Activated T-cell treated with anti-CD3 and anti-CD28 coated beads, Interleukin-2, amount 50 U/mL, for 1 hour (primary cell): ENCODE data around the gene EFCAB6.

ENCODE experiments used
- DNase-seq: peaks from one replicate; pipeline ENCODE4 v3.0.0-alpha.2; 2020

The EFCAB6 gene

DNA sequence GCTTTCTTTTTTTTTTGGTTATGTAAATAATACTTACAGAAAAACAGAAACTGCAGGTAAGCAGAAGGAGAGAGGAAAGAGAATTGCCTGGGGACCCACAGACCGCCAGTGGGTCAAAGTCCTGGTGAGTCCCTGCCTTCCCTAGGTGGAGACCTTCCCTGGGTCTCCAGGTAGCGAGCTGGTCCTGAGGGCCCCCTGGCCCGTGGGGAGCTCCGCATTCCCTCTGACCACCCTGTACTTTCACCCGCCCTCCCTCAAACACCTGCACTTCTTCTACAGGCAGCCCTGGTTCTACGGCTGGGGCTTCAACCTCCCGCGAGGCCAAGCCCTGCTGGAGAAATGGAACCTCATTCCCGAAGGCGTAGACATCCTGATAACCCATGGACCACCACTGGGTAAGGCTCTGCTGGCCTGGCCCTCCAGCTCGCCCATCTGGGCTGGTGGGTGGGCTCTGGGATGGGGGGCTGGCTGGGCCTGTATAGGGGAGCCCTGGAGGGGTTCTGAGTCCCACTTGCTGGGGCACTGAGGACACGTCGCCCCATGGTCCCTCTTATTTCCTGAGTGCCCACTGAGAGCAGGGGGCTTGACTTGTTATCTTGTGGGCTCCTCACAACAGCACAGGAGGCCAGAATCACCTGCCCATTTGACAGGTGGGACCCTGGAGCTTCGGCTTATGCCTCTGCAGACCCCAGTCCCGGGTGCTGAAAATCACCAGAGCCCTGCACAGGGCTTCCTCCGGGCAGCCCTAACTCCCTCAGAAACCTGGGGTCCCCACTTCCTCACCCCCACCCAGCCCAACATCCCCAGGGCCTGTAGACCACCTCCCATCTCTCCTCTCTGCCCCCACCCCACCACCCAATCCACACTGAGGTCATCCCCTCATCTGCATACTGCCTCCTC, 313.9 kb downstream of the EFCAB6 start:
- no peak for DNase-seq

DNA sequence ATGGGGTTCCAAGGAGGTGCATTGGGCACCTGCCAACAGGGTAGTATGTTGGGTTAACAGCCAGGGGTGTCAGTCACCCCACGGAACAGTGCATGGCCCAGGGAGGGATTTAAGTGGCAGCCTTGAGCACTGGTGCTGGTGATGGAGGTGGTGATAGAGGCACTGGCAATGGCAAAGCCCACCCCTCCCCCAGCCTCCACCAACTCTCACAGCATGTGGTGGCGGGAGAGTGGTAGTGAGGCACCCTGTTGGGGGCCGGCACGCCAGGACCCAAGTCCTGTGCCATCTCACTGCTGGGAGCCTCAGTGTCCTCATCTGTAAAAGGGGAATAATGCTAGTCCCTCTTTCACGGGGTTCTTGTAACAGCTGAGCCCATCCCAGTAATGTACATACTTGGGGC, 318.8 kb downstream of the EFCAB6 start:
- no peak for DNase-seq

DNA sequence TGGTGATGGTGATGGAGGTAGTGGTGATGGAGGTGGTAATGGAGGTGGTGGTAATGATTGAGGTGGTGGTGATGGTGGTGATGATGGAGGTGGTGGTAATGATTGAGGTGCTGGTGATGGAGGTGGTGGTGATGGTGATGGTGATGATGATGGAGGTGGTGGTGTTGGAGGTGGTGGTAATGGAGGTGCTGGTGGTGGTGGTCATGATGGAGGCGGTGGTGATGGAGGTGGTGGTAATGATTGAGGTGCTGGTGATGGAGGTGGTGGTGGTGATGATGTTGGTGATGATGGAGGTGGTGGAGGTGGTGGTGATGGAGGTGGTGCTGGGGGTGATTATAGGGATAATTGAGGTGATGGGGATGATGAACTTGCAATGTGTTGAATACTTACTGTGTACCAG, 320.4 kb downstream of the EFCAB6 start:
- no peak for DNase-seq

DNA sequence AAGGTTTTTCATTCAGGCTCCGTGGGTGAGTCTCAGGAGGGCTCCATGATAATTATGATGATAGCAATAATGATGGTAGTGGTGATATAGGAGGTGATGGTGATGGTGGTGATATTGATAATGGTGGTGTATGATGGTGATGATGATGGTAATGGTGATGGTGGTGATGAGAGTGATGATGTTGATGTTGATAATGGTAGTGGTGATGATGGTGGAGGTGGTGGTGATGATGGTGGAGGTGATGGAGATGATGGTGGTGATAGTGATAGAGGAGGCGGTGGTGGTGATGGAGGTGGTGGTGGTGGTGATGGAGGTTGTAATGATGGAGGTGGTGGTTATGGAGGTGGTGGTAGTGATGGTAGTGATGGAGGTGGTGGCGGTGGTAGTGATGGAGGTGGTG, 320.9 kb downstream of the EFCAB6 start:
- no peak for DNase-seq

DNA sequence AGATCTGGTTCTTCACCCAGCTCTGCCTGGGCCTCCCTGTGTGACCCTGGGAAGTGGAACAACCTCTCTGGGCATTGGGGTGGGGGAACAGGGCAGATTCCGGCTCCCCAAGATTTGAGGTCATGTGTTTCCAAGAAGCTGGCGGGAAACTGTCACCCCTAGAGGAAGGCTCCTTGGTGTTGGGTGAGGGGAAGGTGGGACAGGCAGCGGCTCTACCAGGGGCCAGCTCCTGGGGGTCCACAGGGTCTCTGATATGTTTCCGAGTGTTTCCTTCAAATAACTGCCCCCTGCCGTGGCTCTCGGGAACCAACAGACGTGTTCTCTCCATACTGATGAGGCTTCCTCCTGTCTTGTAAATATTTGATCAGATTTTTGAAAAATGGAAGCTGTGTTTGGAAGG, 321.8 kb downstream of the EFCAB6 start:
- DNase-seq = no peak

DNA sequence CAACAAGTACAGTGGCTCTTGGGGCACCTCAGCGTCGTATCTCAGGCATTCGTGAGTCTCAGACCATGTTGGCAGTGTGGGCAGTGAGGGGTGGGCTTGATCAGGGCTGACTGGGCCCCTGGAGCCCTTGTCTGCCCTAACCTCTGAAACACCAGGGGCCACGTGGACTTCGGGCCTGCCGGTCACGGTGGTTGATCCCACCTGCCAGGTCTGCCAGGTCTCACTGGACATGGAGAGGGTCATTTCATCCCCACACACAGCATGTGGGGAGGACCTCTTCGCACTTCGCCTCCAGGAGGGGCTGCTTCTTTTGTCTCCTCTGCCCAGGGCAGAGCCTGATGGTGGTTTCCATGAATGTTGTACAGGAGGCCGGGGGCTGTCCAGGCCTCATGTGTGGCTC, 323.2 kb downstream of the EFCAB6 start:
- DNase-seq = no peak

DNA sequence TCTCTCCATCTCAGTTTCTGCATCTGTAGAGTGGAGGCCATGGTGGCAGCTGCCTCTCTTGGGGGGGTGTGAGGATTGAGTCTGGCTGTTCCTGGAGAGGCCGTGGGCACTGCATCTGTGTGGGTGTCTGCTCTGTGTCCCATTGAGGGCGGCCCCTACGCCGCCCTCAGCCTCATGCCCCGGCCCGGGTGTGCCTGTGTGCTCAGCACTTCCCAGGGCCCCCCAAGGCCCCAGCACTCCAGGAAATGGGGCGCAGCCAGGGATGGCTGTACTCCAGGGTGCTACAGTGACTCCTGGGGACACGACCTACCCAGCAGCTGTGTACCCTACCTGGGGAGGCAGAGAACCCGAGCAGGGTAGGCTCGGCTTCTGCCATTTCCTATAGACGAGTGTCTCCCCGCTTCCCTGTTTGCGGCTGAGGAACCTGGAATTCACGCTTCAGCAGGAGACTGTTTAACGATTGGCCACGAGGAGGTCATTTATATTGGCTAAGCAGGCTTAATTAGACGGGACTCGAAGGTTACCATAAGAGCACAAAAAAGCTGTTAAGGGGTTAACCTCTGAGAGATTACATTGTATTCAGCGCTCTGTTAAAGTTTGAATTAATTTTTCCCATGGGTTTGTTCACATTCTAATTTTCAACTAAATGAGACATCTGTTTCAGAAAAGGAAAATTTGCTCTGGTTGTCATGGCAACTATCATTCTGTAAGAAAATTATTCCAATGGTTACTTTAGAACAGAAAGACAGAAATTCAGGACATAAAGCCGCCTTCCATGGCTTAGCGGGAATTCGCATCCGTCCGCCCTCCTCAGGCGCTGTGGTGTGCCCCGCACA, 323.9 kb downstream of the EFCAB6 start:
- no peak for DNase-seq

DNA sequence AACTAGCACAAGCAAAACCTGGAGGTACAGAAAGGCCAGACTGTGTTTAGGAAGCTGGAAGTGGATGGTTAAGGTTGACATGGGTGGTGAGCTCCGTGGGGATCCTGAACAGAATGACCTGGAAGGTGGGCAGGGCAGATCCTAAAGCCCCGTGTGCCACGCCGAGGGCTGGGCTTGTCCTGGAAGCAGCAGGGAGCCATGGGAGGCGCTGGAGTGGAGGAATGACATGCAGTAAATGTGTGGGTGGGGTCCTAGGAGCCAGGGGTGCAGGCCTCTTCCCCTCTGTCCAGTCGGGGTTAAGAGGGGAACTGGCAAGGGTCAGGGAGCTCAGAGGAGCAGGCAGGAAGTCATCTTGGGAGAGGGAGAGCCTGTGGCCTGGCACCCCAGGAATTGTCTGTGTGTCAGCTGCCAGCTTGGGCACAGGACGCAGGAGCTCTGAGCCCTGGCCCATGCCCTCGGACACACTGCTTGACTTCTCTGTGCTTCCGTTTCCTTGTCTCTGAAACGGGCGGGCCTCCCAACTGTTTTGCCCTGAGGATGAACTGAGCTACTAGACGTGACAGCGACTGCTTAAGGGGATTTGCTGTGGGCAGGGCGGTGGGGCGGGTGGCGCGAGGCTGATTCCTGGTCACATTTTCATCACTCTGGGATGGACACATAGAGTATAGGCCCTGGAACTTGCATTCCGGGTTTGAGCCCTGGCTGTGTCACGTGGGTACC, 324.6 kb downstream of the EFCAB6 start:
- no peak for DNase-seq

DNA sequence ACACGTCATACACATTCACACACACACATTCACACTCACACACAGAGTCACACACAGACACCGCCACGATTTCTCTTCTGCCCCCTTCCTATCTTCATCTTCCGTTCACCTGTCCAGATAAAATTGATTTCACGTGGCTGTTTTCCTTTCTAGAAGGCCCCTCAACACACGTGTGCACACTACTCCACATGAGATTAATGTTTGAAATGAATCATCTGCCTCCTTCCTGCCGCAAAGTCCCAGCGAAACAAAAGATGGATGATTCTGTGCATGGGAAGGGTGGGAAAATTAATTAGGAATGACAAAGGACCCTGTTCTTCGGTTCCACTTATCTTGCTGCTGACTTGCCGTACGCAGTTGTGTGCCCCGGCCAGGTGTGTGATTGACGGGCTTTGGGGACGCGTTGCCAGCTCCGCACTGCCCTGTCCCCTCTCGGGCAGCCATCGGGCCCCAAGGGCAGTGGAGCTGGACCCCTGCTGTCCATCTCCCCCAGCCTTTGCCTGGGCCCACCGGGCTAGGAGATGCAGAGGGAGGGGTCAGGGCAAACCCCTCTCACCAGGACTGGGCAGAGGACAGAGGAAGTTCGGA, 326.5 kb downstream of the EFCAB6 start:
- DNase-seq = no peak

DNA sequence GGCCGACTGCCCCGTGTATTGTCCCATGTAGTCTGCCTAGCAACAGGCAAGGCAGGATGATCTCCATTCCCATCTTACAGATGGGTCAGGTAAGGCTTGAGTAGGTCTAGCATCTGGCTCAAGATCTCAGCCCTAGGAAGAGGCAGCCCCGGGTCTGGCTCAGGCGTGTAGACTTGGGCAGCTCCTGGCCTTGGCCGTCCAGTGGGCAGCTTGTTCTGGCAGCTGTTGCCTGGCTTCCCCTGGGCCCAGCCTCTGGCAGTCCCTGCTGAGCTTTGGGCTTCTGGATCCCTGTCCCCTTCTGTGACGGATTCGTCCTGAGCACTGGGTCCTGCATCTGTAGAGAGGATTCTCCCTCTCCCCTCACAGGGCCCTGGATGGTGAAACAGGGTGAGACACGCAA, 327.9 kb downstream of the EFCAB6 start:
- DNase-seq = no peak

DNA sequence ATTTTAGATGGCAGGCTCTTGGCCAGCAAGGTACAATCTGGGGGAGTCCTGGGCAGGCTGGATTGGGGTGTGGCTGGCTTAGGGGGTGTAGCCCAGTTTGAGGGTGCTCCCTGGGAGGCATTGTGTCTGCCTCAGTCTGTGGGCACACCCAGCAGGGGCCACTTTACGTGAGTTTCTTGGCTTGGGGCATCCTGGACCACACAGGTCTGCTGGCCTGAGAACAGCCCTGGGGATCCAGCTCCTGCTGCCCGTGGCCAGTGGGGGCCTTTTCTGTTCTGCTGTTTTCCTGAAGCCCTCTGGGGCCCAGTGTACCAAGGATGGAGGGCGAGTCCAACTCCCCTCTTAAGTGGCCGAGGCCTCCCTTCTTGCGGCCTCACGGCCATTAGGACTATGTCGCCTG, 328.4 kb downstream of the EFCAB6 start:
- no peak for DNase-seq

DNA sequence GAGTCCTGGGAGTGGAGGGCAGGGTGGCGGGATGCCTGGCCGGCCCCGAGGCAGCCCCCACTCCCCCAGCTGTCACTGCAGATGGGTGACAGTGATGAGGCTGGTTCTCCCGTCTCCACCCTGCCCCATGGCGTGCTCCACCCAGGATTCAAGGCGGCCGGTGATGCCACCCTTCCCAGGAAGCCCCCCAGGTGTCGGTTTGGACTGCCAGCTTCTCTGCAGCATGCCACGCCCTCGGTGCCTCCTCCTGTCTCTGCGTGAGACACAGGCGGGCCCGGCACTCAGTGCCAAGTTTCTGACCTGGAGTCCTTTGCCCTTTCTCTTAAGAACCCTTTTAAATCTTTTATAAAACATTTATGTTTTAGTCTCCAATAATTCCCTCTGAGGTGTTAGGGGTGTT, 328.8 kb downstream of the EFCAB6 start:
- no peak for DNase-seq

DNA sequence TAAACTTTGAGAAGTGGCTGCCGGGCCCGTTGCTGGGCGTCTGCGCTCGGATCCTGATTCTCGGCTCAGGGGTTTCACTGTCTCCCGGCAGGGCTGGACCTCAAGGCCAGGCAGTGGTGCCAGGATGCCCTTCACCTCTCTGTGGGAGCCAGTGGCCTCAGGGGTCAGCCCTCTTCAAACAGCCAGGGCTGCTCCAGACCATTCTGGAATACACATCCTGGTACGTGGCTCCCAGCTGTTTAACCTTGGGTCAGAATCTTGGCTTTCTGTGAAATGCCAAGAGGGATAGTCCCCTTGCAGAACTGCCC, 329.8 kb downstream of the EFCAB6 start:
- DNase-seq = no peak

DNA sequence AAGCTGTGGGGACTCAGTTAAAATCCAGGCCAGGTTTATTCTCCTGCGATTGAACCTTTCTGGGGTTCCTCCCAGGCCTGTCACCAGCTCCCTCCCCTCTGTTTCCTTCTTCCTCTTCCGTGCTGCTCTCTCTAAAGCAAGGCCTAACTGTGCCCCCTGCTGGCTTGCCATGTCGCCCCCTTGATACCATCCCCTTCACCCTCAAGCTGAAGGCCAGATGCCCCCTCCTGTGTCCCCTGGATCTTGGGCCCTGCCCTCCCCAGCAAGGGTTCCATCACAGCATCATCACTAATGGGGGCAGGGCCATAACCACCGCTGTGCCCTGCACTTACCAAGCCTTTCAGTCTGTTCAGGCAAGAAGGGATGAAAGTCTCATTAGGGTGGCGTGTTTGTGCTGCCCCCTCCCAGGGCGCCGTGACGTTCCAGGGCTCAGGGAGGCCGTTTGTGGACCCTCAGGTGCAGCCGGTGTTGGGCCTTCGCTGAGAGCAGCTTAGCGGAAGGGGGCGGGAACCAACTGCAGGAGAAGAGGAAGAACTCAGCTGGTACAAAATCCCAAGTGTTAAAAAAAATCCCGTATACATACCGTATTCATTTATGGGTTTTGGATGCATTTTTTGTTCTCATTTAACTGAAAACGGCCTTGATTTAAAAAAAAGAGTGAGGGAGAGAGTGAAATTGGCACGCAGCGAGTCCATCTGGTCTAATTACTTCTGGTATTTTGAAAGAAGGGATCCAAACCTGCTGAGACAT, 330.4 kb downstream of the EFCAB6 start:
- DNase-seq = no peak

DNA sequence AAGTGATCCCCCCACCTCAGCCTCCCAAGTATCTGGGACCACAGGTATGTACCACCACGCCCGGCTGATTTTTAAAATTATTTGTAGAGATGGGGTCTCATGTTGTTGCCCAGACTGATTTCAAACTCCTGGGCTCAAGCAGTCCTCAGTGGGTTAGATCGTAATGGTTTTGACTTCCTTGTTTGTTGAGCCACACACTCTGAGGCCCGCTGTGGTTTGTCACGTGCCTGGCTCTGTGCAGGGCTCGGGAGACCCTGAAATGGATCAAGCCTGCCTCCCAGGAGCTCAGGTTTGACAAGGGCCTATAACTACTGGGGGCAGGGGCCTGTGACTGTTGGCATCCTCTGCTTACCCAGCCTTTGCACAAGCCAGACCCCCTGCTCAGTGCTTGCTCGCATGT, 332.1 kb downstream of the EFCAB6 start:
- DNase-seq = no peak

DNA sequence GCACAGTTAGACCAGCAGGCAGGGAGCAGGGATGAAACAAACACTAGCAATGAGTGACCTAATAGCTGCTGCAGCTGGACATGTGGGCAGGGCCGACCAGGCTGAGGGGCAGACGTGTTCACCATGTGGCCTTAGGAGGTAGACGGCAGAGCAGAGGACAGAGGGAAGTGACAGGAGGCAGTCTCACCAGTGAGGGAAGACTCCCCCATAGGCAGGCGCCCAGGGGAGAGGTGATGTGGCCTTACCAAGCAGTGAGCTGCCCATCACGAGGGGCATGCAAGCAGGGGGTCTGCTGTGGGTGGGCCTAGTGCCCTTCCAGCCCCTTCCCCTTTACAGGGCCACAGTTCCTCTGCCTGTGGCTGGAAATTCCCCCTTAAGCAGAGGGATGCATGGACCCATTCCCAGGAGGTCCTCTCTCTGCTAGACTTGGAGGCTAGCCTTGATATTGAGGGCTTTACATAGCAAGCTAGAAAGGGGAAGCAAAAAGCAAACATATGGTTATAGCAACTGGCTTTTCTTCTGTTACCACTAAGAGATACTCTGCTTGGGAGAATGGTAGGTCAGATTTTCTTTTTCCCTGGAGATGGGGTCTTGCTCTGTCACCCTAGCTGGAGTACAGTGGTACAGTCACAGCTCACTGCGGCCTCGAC, 332.7 kb downstream of the EFCAB6 start:
- DNase-seq = no peak
